GM21717 (cell line): Measurements from ENCODE around the gene KIAA0319L.
"Not testable (repeated sequence)": the region's sequence is repeated elsewhere in the genome, so short reads cannot be mapped to it uniquely, and the experiment has no call there.

Experiments
- ATAC-seq: cut with Tn5 transposase; IDR thresholded peaks from one replicate; pipeline ENCODE4 v1.9.1; 2021; ENCODE audit warnings: mild to moderate bottlenecking, moderate library complexity; ENCODE audit not compliant: unreplicated experiment

Gene KIAA0319L

DNA sequence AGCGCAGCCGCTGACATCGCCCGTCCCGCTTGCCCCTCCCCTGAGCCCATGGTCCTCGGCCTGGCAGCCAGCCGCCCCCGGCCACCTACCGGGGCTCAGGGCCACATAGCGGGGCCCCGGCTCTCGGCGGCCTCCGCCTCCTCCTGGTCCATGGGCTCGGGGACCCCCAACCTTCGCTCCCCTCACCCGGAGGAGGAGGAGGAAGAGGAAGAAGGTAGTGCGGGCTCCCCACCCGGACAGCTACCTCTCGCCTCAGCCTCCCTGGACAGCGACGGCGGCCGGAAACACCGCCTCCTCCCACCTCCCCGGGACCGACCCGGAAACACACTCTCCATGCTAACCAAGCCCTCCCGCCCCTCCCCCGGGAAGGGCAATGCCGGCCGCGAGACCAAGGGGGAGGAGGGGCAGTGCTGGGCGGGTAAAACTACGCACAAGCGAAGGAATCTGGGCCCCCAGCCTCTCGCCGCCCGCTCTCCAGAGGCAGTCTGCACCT, at the start of gene KIAA0319L:
Gene KIAA0319L, minus strand, starts transcription at position 286 of the 493 bp plus-strand sequence. CDS start 2,912 bp downstream, outside the sequence.
- ATAC-seq: peak; percentile 78

DNA sequence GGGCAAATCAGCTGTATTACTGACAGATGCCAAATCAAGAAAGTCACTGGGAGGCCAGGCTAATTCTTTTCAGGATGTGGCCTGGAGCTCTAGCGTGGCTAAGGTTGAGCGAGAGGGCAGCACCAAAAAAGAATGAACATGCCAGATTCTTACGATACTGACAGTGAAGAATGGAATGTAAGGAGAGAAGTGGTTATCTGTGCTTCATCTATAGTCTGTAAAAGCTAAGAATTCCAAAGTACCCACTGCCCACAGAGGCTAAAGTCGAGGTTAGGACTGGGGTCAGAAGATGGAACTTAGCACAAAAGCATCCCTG, 48.6 kb upstream of the KIAA0319L start:
- ATAC-seq: no peak

DNA sequence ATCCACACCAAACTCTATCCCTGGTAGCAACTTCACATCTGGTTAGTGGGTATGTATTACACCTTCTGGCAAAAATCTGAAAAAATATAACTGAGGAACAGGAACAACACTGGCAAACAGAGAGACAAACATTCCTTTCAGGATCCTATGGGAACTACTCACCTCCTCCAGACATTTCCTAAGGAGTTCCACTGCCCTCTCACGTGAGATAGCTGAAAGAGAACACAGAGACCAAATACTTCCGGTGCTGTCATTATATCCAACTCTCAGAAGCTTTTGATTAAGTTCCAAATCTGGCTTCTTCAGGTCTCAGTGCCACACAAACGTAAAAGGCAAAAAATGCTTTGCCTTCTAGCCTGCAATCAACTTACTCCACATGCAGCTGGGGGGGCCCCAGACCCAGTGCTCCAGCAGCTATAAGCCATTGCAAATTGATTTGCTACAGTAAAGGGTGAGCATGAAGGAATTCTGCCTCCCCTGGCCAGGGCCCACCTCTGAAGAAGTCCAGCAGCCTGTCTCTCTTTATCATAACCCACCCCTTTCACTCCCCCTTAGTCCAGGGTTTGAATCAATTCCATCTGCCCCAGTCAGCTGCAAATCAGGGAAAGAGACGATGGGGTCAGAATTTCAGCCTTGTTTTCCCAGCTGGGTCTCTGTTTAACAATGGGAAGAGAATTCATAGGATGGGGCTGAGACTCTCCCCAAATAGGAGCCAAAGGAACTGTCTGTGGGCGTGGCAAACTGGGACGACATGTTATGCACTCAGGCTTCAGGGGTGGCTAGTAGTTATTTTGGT, 48.1 kb upstream of the KIAA0319L start:
- no peak for ATAC-seq

DNA sequence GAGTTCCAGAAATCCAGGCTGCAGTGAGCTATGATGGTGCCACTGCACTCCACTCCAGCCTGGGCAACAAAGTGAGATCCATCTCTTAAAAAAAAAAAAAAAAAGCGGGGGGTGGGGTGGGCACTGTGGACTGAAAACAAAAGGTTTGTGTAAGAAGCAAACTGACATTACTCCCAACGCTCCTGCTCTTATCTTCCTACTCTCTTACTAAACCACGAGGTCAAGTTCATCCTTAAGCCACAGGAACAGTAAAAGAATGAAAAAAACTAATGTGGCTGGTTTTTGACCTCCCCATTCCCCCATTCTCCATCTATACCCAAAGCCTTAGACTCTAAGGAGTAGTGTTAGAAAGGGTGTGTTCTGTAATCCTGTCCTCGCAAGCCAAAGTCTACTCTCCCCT, 46.7 kb upstream of the KIAA0319L start:
- no peak for ATAC-seq

DNA sequence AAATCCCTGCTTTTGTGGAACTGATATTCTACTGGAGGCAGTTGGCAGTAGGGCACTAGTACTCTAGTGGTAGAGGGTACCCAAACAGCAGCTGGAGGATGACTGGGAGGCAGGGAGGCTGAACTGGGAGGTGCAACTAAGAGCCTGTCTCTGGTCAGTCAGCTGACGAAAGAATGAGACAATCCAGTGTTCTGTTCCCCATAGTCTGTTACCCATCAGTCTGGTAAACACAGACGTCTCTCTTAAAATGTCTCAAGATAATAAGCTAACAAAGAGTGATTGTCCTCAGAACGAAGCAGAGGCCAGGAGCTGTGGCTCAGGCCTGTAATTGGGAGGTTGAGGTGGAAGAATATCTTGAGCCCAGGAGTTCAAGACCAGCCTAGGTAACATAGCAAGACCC, 46.3 kb upstream of the KIAA0319L start:
- ATAC-seq: no peak

DNA sequence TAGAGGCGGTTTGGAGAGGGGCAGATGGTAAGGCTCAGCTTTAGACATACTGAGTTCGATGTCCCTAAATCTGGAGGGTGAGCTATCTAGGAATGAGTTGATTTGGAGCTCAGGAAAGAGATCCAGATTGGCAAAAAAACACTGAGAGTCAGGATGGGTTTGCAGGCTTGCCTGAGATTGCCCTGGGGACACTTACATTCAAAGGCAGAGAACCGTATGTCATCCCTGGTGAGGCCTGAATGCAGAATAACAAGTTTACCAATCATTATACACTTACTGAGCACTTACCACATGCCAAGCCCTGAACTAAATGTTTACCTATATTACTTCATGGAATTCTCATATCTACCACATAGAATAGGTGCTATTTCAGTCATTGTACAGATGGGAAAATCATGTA, 43.4 kb upstream of the KIAA0319L start:
- ATAC-seq: no peak

DNA sequence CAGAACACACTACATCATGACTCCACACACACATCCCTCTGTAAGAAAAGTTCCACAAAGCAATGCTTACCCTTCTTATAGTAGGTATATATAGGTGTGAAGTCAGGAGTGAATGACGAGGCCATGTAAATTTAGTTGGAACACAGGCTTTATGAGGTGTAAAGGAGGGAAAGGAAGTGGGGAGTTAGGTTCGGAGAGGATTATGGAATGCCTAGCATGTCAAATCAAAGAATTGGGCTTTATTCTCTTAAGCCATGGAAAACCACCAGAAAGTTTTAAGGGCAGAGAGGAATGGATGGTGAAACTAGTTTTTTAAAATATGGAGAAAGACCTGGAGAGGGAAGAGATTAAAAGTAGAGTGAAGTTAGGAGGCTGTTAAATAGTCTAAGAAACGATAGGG, 42.2 kb upstream of the KIAA0319L start:
- ATAC-seq: no peak

GRCh38 chr1:35598895-35599294, 41.7 kb upstream of the KIAA0319L start:
- no peak for ATAC-seq

GRCh38 chr1:35597870-35598269, 40.7 kb upstream of the KIAA0319L start:
- no peak for ATAC-seq

DNA sequence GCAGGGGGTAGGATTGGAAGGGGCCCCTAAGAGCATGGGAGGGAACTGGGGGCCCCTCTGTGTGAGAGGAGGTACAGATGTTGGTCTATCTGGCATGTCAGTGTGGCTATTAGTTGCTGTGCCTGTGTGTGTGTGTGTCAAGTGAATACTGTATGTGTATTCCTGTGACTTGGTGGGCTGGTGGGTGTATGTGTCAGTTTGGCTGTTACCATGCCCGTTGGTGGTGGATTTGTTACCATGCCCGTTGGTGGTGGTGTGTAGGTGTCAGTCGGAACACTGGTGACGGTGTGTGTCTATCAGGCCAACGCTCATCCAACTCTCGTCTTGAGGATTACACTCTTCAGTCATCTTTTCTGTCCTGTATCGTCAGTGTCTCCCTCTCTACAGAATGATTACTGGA, 38.5 kb upstream of the KIAA0319L start:
- ATAC-seq: no peak

GRCh38 chr1:35594005-35594760, 37.0 kb upstream of the KIAA0319L start:
- no peak for ATAC-seq

DNA sequence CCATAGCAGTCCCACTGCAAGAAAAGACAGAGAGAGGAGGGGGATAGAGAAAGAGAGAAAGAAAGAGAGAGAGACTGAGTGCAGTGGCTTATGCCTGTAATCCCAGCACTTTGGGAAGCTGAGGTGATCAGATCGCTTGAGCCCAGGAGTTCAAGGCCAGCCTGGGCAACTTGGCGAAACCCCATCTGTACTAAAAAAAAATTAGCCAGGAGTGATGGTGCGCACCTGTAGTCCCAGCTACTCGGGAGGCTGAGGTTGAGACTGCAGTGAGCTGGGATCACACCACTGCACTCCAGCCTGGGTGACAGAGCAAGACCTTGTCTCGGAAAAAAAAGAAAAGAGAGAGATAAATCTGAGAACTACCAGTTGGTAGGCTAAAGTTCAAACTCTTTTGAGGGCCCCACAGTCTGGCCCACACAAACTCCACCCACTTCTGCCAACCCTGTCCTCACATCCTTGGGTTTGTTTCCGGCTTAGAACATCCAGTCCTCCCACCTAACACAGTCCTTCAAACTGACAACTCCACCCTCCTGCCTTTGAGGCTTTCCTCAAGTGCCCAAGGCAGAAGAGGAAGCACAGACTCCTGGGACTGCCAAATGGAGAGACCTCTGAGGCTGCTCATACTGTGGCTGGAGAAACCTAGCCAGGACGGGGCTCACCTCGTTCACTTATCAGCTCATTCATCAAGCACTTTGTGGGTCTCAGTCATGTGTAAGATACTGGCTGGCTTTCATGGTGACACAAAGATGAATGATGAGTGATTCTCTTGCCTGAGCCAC, 36.0 kb upstream of the KIAA0319L start:
- ATAC-seq: no peak

DNA sequence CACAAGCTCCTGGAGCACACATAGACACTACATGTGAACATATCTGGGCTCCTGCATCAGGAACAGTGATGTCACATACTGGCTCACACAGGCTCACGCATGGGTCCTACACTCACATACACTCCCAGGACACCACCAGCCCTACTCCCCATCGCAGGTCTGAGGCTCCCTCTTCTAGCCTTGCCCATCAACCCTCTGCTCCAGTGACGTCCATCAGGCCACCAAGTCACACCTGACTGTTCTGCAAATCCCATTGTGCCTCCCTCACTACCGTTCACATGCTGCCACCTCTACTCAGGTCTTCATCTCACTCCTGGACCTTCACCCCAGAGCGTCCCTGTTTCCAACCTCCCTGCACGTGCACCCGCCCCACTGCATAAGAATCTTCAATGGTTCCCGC, 34.0 kb upstream of the KIAA0319L start:
- no peak for ATAC-seq

DNA sequence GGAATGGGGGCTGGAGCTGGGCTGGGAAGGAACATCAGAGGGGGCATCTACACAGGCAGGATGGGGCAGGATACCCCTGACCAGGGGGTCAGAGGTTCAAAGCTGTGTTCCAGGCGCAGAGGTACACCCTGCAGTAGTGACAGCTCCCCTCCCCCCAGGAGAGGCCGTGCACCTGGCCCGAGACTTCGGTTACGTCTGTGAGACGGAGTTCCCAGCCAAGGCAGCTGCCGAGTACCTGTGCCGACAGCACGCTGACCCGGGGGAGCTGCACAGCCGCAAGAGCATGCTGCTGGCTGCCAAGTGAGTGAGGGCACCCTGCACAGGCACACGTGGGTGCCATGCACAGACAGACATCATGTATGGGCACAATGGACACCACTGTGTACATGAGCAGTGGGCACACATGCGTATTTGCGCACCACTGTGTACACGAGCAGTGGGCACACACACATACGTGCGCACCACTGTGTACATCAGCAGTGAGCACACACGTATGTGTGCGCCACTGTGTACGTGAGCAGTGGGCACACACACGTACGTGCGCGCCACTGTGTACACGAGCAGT, 33.4 kb upstream of the KIAA0319L start:
- ATAC-seq: no peak

DNA sequence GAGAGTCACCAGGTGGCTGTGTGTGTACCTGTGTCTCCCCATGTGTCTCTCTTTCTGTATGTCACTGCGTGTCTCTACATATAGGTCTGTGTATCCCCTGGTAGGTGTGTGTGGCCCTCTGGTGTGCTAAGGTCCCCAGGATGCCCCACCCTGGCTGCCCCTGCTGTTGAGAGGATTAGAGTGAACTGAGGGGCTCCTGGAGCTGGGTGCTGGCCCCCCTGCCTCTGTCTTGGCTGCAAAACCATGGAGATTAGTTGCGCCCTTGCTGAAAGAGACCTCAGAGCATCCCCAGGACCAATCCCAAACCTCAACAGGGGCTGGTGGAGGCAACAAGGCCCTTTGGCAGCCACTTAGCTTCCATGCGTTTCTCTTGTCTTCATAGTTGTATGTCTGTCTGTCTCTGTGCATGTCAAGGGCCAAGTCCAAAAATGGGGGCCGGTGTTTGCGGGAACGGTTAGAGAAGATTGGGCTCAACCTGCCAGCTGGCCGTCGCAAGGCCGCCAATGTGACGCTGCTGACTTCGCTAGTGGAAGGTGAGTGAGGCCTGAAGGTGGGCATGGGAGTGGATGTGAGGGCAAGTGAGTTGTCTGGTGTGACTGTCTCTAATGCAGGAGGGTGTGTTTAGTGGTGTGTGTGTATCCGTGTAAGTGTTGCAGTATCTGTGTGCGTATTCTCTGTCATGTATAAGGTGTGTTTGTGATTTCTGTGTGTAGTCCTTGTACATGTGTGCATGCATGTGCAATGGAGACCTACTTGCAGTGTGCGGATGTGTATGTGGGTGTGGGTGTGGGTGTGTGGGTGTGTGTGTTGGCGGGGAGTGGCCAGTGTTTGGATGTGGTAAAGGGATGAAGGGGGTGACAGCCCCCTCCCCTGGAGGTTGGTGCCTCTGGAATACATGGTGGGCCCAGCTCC, 32.6 kb upstream of the KIAA0319L start:
- no peak for ATAC-seq

GRCh38 chr1:35588197-35588910, 31.2 kb upstream of the KIAA0319L start:
- ATAC-seq: no peak

GRCh38 chr1:35587736-35588135, 30.5 kb upstream of the KIAA0319L start:
- ATAC-seq: no peak

DNA sequence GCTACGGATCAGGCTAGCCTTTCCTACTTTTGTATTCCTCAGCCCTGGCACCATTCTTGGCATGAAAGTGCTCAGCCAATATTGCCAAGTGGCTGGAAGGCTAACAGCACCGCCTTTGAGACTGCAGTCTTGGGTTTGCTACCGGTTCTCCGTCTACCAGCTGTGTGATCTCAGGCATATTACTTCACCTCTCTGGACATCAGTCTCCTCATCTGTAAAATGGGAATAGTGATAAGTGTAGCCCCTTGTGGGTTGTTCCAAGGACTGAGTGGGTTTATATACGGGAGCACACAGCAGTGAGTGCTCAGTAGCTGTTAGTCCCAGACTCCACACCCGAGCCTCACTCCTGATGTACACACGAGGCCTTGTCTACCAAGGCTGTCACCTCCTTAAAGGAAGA, 29.6 kb upstream of the KIAA0319L start:
- ATAC-seq: no peak

GRCh38 chr1:35585805-35586204, 28.6 kb upstream of the KIAA0319L start:
- not testable (repeated sequence) for ATAC-seq
